Measurements from ENCODE around the gene PLA2G2D. TPM values are rescaled to one million over a fixed set of nuclear protein-coding genes. Genes with fewer than 3 reads are reported as not detected.

The PLA2G2D gene
- total RNA-seq, 1 experiment from 2014 or later: not detected

- no peaks in the 10 kb centered on the region for H3K27me3 ChIP-seq (ENCODE audit: low read length)
- H3K36me3 ChIP-seq (ENCODE audit: insufficient read depth, low read length): no peaks in the 10 kb centered on the region
- no peak overlapping the region for H2AFZ ChIP-seq (ENCODE audit: low read length)
- no peaks in the 10 kb centered on the region for H3K79me2 ChIP-seq (ENCODE audit: low read length)
- no peak overlapping the region for H3K4me3 ChIP-seq (ENCODE audit: low read length)
- no peaks in the 10 kb centered on the region for H3K9me2 ChIP-seq (replicated peaks; ENCODE audit: insufficient read depth, low read length)
- H3K9ac ChIP-seq (ENCODE audit: low read length): no peak overlapping the region
- DNase-seq: no peak
- no peaks in the 10 kb centered on the region for H3K4me1 ChIP-seq (ENCODE audit: low read length)
- H3K4me2 ChIP-seq (ENCODE audit: low read depth, low read length, poor library complexity, severe bottlenecking): no peak overlapping the region
- no peaks in the 10 kb centered on the region for H3K9me3 ChIP-seq (ENCODE audit: low read length)
- no peaks in the 10 kb centered on the region for H4K20me1 ChIP-seq (ENCODE audit: insufficient read depth, low read depth, low read length)
- H3K27ac ChIP-seq (ENCODE audit: low read length): no peak overlapping the region
Observed at GRCh38 chr1:20093303-20093702, 26.0 kb downstream of the PLA2G2D start.

GRCh38 chr1:20090641-20091040, 28.7 kb downstream of the PLA2G2D start:
- Histone ChIP-seq H3K4me3 (ENCODE audit: low read length) (no peak overlapping the region), H3K79me2 (ENCODE audit: low read length) (no peaks in the 10 kb centered on the region), H4K20me1 (ENCODE audit: insufficient read depth, low read depth, low read length) (no peaks in the 10 kb centered on the region), H2AFZ (ENCODE audit: low read length) (no peak overlapping the region), H3K27me3 (ENCODE audit: low read length) (no peaks in the 10 kb centered on the region), H3K27ac (ENCODE audit: low read length) (no peak overlapping the region), H3K9me3 (ENCODE audit: low read length) (no peaks in the 10 kb centered on the region), H3K4me2 (ENCODE audit: low read depth, low read length, poor library complexity, severe bottlenecking) (no peak overlapping the region), H3K9me2 (replicated peaks; ENCODE audit: insufficient read depth, low read length) (no peaks in the 10 kb centered on the region), H3K36me3 (ENCODE audit: insufficient read depth, low read length) (no peaks in the 10 kb centered on the region), H3K4me1 (ENCODE audit: low read length) (peaks cover under 1% of the 10 kb centered on the region; the same call in 1 of the 2 replicates), H3K9ac (ENCODE audit: low read length) (no peak overlapping the region)
- no peak for DNase-seq

GRCh38 chr1:20090119-20090518, 29.2 kb downstream of the PLA2G2D start:
- no peaks in the 10 kb centered on the region for H3K9me2 ChIP-seq (replicated peaks; ENCODE audit: insufficient read depth, low read length)
- H2AFZ ChIP-seq (ENCODE audit: low read length): no peak overlapping the region
- no peaks in the 10 kb centered on the region for H3K9me3 ChIP-seq (ENCODE audit: low read length)
- H3K4me3 ChIP-seq (ENCODE audit: low read length): no peak overlapping the region
- no peak overlapping the region for H3K27ac ChIP-seq (ENCODE audit: low read length)
- H3K36me3 ChIP-seq (ENCODE audit: insufficient read depth, low read length): no peaks in the 10 kb centered on the region
- no peaks in the 10 kb centered on the region for H3K79me2 ChIP-seq (ENCODE audit: low read length)
- no peak overlapping the region for H3K9ac ChIP-seq (ENCODE audit: low read length)
- DNase-seq: no peak
- no peak overlapping the region for H3K4me2 ChIP-seq (ENCODE audit: low read depth, low read length, poor library complexity, severe bottlenecking)
- peaks cover 5% of the 10 kb centered on the region; the same call in 1 of the 2 replicates for H3K4me1 ChIP-seq (ENCODE audit: low read length)
- no peaks in the 10 kb centered on the region for H4K20me1 ChIP-seq (ENCODE audit: insufficient read depth, low read depth, low read length)
- no peaks in the 10 kb centered on the region for H3K27me3 ChIP-seq (ENCODE audit: low read length)

GRCh38 chr1:20089328-20090077, 29.8 kb downstream of the PLA2G2D start:
- Histone ChIP-seq H3K36me3 (ENCODE audit: insufficient read depth, low read length) (no peaks in the 10 kb centered on the region), H3K9me2 (replicated peaks; ENCODE audit: insufficient read depth, low read length) (no peaks in the 10 kb centered on the region), H3K9ac (ENCODE audit: low read length) (no peak overlapping the region), H3K4me1 (ENCODE audit: low read length) (peaks cover 5% of the 10 kb centered on the region; the same call in 1 of the 2 replicates), H3K27ac (ENCODE audit: low read length) (no peak overlapping the region), H3K79me2 (ENCODE audit: low read length) (no peaks in the 10 kb centered on the region), H2AFZ (ENCODE audit: low read length) (no peak overlapping the region), H3K27me3 (ENCODE audit: low read length) (no peaks in the 10 kb centered on the region), H4K20me1 (ENCODE audit: insufficient read depth, low read depth, low read length) (no peaks in the 10 kb centered on the region), H3K4me2 (ENCODE audit: low read depth, low read length, poor library complexity, severe bottlenecking) (no peak overlapping the region), H3K9me3 (ENCODE audit: low read length) (no peaks in the 10 kb centered on the region), H3K4me3 (ENCODE audit: low read length) (no peak overlapping the region)
- peak; percentile 50 for DNase-seq

- Histone ChIP-seq H3K4me3 (ENCODE audit: low read length) (no peak overlapping the region), H4K20me1 (ENCODE audit: insufficient read depth, low read depth, low read length) (no peaks in the 10 kb centered on the region), H3K36me3 (ENCODE audit: insufficient read depth, low read length) (no peaks in the 10 kb centered on the region), H3K4me1 (ENCODE audit: low read length) (peaks cover 5% of the 10 kb centered on the region; the same call in 1 of the 2 replicates), H3K9me3 (ENCODE audit: low read length) (no peaks in the 10 kb centered on the region), H3K27me3 (ENCODE audit: low read length) (no peaks in the 10 kb centered on the region), H3K9ac (ENCODE audit: low read length) (no peak overlapping the region), H3K9me2 (replicated peaks; ENCODE audit: insufficient read depth, low read length) (no peaks in the 10 kb centered on the region), H2AFZ (ENCODE audit: low read length) (no peak overlapping the region), H3K79me2 (ENCODE audit: low read length) (no peaks in the 10 kb centered on the region), H3K4me2 (ENCODE audit: low read depth, low read length, poor library complexity, severe bottlenecking) (no peak overlapping the region), H3K27ac (ENCODE audit: low read length) (no peak overlapping the region)
- peak; percentile 61 for DNase-seq
Observed at GRCh38 chr1:20087668-20088067, 31.7 kb downstream of the PLA2G2D start.

- no peak overlapping the region for H3K27ac ChIP-seq (ENCODE audit: low read length)
- H3K9ac ChIP-seq (ENCODE audit: low read length): no peak overlapping the region
- DNase-seq: no peak
- H3K4me3 ChIP-seq (ENCODE audit: low read length): no peak overlapping the region
- H3K79me2 ChIP-seq (ENCODE audit: low read length): no peaks in the 10 kb centered on the region
- no peak overlapping the region for H2AFZ ChIP-seq (ENCODE audit: low read length)
- H3K9me3 ChIP-seq (ENCODE audit: low read length): no peaks in the 10 kb centered on the region
- H4K20me1 ChIP-seq (ENCODE audit: insufficient read depth, low read depth, low read length): no peaks in the 10 kb centered on the region
- H3K9me2 ChIP-seq (replicated peaks; ENCODE audit: insufficient read depth, low read length): no peaks in the 10 kb centered on the region
- H3K36me3 ChIP-seq (ENCODE audit: insufficient read depth, low read length): no peaks in the 10 kb centered on the region
- H3K27me3 ChIP-seq (ENCODE audit: low read length): no peaks in the 10 kb centered on the region
- H3K4me2 ChIP-seq (ENCODE audit: low read depth, low read length, poor library complexity, severe bottlenecking): no peak overlapping the region
- peaks cover 5% of the 10 kb centered on the region; the same call in 1 of the 2 replicates for H3K4me1 ChIP-seq (ENCODE audit: low read length)
Observed at GRCh38 chr1:20086800-20087199, 32.5 kb downstream of the PLA2G2D start.

- no peaks in the 10 kb centered on the region for H4K20me1 ChIP-seq (ENCODE audit: insufficient read depth, low read depth, low read length)
- no peak overlapping the region for H3K4me2 ChIP-seq (ENCODE audit: low read depth, low read length, poor library complexity, severe bottlenecking)
- H3K9ac ChIP-seq (ENCODE audit: low read length): no peak overlapping the region
- no peaks in the 10 kb centered on the region for H3K79me2 ChIP-seq (ENCODE audit: low read length)
- no peak overlapping the region for H2AFZ ChIP-seq (ENCODE audit: low read length)
- no peak overlapping the region for H3K4me3 ChIP-seq (ENCODE audit: low read length)
- no peak for DNase-seq
- no peaks in the 10 kb centered on the region for H3K27me3 ChIP-seq (ENCODE audit: low read length)
- H3K9me3 ChIP-seq (ENCODE audit: low read length): no peaks in the 10 kb centered on the region
- H3K27ac ChIP-seq (ENCODE audit: low read length): no peak overlapping the region
- no peaks in the 10 kb centered on the region for H3K36me3 ChIP-seq (ENCODE audit: insufficient read depth, low read length)
- H3K9me2 ChIP-seq (replicated peaks; ENCODE audit: insufficient read depth, low read length): no peaks in the 10 kb centered on the region
- peaks cover 8% of the 10 kb centered on the region for H3K4me1 ChIP-seq (ENCODE audit: low read length)
Observed at GRCh38 chr1:20083178-20083944, 36.0 kb downstream of the PLA2G2D start.

GRCh38 chr1:20082772-20083171, 36.6 kb downstream of the PLA2G2D start:
- no peak overlapping the region for H3K4me2 ChIP-seq (ENCODE audit: low read depth, low read length, poor library complexity, severe bottlenecking)
- no peak overlapping the region for H3K4me3 ChIP-seq (ENCODE audit: low read length)
- no peaks in the 10 kb centered on the region for H3K9me2 ChIP-seq (replicated peaks; ENCODE audit: insufficient read depth, low read length)
- no peaks in the 10 kb centered on the region for H3K36me3 ChIP-seq (ENCODE audit: insufficient read depth, low read length)
- no peaks in the 10 kb centered on the region for H4K20me1 ChIP-seq (ENCODE audit: insufficient read depth, low read depth, low read length)
- H3K9me3 ChIP-seq (ENCODE audit: low read length): no peaks in the 10 kb centered on the region
- no peak overlapping the region for H3K9ac ChIP-seq (ENCODE audit: low read length)
- no peak overlapping the region for H2AFZ ChIP-seq (ENCODE audit: low read length)
- DNase-seq: no peak
- no peak overlapping the region for H3K27ac ChIP-seq (ENCODE audit: low read length)
- H3K27me3 ChIP-seq (ENCODE audit: low read length): no peaks in the 10 kb centered on the region
- no peaks in the 10 kb centered on the region for H3K79me2 ChIP-seq (ENCODE audit: low read length)
- H3K4me1 ChIP-seq (ENCODE audit: low read length): peaks cover 14% of the 10 kb centered on the region
